NCI-H2029 treated with DMSO at 0.1 percent for 48 hours (cell line): ENCODE results near the gene NAGS.
"Not testable (repeated sequence)": the region's sequence is repeated elsewhere in the genome, so short reads cannot be mapped to it uniquely, and the experiment has no call there.

Experiments
- DNase-seq: peaks from one replicate; lab custom pipeline; 2025; lab: John Stamatoyannopoulos, UW

NAGS gene

GRCh38 chr17:44004077-44004760 is at the start of gene NAGS:
Gene NAGS (plus strand): TSS chr17:44004622. CDS start chr17:44004664, 42 bp downstream.
- no peak for DNase-seq

GRCh38 chr17:43956222-43956621 is 48.2 kb upstream of the NAGS start:
- no peak for DNase-seq

GRCh38 chr17:43958748-43959352 is 45.6 kb upstream of the NAGS start:
- DNase-seq, result no peak

- not testable (repeated sequence) for DNase-seq
Observed at GRCh38 chr17:43961292-43961691, 43.1 kb upstream of the NAGS start.

GRCh38 chr17:43961954-43962353 is 42.5 kb upstream of the NAGS start:
- no peak for DNase-seq

- DNase-seq, result no peak
Observed at GRCh38 chr17:43962479-43962878, 41.9 kb upstream of the NAGS start.

- DNase-seq, result no peak
Observed at GRCh38 chr17:43966276-43966675, 38.1 kb upstream of the NAGS start.

- DNase-seq, result no peak
Observed at GRCh38 chr17:43967251-43967875, 37.1 kb upstream of the NAGS start.

GRCh38 chr17:43970366-43970765 is 34.1 kb upstream of the NAGS start:
- DNase-seq, result no peak

- DNase-seq, result not testable (repeated sequence)
Observed at GRCh38 chr17:43971436-43971835, 33.0 kb upstream of the NAGS start.

- DNase-seq, result not testable (repeated sequence)
Observed at GRCh38 chr17:43972444-43973212, 31.8 kb upstream of the NAGS start.

GRCh38 chr17:43974382-43975266 is 29.8 kb upstream of the NAGS start:
- DNase-seq, result no peak

- no peak for DNase-seq
Observed at GRCh38 chr17:43975898-43976297, 28.5 kb upstream of the NAGS start.

GRCh38 chr17:43976963-43977837 is 27.2 kb upstream of the NAGS start:
- no peak for DNase-seq

- DNase-seq, result no peak
Observed at GRCh38 chr17:43978078-43978477, 26.3 kb upstream of the NAGS start.

- no peak for DNase-seq
Observed at GRCh38 chr17:43979011-43979410, 25.4 kb upstream of the NAGS start.

GRCh38 chr17:43979671-43980070 is 24.8 kb upstream of the NAGS start:
- no peak for DNase-seq

- no peak for DNase-seq
Observed at GRCh38 chr17:43982171-43982570, 22.3 kb upstream of the NAGS start.

GRCh38 chr17:43983196-43983514 is 21.3 kb upstream of the NAGS start:
- no peak for DNase-seq

- no peak for DNase-seq
Observed at GRCh38 chr17:43983515-43984411, 20.7 kb upstream of the NAGS start.
